ENCODE measurements around the gene CCNL2.

CCNL2 gene

DNA sequence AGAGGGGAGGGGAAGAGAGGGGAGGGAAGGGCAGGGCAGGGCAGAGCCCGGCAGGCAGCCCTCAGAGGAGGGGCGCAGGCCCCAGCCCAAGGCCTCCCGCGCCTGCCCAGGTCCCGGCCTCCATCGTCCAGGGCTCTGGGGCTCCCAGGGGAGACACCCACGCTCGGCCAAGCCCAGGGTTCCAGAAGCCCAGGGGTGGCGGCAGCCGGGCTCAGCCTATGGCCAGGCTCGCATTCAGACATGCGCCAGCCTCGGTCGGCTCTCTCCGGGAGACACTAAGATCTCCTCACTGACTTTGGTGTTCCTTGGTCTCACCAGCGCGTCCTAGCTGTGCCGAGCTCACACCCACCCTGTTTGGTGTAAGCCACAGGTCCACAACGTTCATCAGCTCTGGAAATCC, 29.0 kb upstream of the CCNL2 start:
- no peak for TF ChIP-seq CTCF (IDR thresholded peaks at IDR 0.05)

GRCh38 chr1:1427820-1428148, 28.6 kb upstream of the CCNL2 start:
- no peak for TF ChIP-seq CTCF (IDR thresholded peaks at IDR 0.05)

DNA sequence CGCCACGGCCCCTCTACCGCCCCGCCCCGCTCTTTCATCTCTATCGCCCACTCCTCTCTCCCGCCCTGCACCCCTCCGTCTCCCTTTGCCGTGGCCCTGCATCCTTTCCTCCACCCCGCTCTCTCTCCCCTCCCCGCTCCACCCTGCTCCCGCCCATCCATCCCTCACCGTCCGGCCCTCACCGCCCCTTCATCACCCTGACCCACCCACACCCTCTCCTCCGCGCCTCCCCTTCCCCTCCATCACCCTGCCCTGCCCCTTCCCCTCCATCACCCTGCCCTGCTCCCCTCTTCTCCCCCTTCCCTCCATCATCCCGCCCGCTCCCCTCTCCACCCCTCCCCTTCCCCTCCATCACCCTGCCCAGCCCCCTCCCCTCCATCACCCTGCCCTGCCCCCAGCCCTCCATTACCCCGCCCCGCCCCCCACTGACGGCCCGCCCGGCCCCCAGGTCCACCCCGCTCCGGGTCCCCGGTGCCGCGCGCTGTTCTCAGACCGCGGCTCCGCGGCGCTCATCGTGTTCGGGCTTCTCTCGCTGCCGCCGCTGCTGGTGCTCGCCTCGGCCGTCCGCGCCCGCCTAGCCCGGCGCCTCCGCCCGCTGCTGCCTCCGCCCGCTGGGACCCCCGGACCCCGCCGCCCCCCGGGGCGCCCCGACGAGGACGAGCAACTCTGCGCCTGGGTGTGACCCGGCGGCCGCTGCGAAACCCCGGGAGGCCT, 28.1 kb upstream of the CCNL2 start:
- no peak for TF ChIP-seq CTCF (IDR thresholded peaks at IDR 0.05)

DNA sequence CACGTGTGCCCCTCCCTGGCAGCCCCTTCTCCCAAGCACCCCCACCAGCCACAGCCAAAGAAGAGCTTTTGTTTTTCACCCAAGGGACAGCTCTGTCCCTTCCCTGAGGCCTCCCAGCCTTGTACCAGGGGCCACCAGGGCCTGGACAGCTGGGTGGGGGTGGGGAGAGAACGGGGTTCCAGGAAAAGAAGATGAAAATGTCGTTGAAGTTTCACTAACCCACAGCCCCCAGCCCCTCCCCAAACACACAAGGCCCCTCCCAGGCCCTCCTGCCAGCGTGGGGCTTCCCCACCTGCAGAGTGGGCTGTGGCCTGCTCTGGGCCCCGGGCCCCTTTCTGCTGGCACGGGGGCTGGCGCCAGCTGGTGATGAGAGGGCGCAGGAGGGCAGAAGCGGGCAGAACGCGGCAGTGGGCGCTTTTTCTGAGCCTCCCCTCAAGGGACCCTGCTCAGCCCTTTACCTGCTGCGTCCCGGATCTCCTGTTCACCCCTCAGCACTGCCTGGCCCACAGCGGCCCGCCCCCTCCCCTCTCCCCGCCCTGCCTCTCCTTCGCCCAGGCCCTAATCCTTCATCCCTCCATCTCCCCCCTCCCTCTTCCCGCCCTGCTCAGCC, 27.5 kb upstream of the CCNL2 start:
- no peak for TF ChIP-seq CTCF (IDR thresholded peaks at IDR 0.05)

- TF ChIP-seq CTCF (IDR thresholded peaks at IDR 0.05) = no peak
Observed at GRCh38 chr1:1425753-1426495, 26.8 kb upstream of the CCNL2 start.

DNA sequence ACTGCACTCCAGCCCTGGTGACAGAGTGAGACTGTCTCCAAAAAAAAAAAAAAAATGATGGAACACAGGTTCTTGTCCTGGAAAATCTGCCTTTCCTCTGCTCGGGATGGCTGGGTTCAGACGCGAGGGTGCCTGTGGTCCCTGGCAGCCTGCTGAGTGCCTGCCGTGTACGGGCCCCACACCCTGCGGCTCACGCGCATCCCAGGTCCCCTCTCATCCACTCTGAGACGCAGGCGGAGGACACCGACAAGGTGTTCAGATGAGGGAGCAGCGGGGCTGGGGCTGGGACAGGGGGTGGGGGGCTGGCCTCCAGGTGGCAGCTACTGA, 26.3 kb upstream of the CCNL2 start:
- no peak for TF ChIP-seq CTCF (IDR thresholded peaks at IDR 0.05)

GRCh38 chr1:1424707-1425106, 25.6 kb upstream of the CCNL2 start:
- no peak for TF ChIP-seq CTCF (IDR thresholded peaks at IDR 0.05)
